ENCODE results near the gene PEX13.

DNA sequence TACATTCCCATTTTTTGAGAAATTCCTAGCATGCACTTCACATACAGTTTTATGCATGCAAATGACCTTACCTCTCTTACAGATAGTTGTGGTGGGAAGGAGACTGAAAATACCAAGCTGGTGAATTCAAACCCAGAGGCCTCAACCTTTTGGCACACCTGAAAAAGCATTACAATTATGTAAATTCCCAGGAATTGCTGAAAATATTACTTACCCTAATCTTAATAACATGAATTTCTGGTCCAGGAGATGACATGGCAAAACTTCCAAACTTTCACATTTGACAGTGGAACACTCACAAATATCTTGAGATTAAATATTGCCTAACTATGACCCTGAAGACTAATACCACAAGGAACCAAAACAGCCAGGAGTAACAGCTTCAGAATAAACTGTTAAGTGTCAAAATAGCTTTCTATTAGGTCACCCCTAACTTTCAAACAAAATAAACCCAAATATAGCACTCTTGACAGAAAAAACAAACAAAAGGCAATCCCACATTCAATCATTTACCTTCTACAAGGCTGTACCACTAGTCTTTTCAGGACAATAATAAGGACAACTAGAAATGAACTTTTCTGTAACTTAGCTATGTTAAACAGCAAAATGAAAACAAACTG lies 10.9 kb upstream of the PEX13 start:
- TF ChIP-seq, protein P1, sequence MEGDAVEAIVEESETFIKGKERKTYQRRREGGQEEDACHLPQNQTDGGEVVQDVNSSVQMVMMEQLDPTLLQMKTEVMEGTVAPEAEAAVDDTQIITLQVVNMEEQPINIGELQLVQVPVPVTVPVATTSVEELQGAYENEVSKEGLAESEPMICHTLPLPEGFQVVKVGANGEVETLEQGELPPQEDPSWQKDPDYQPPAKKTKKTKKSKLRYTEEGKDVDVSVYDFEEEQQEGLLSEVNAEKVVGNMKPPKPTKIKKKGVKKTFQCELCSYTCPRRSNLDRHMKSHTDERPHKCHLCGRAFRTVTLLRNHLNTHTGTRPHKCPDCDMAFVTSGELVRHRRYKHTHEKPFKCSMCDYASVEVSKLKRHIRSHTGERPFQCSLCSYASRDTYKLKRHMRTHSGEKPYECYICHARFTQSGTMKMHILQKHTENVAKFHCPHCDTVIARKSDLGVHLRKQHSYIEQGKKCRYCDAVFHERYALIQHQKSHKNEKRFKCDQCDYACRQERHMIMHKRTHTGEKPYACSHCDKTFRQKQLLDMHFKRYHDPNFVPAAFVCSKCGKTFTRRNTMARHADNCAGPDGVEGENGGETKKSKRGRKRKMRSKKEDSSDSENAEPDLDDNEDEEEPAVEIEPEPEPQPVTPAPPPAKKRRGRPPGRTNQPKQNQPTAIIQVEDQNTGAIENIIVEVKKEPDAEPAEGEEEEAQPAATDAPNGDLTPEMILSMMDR (conservative IDR thresholded peaks at IDR 0.05): no peak
- TF ChIP-seq ZFX (IDR thresholded peaks at IDR 0.05): no peak
